A549 treated with RU486 at 1 μM for 4 hours (cell line): Measurements from ENCODE around the gene TCHP. TPM values are rescaled to one million over a fixed set of nuclear protein-coding genes. Genes with fewer than 3 reads are reported as not detected.

Experiments
- total RNA-seq: library from RNA; stranded (reverse); fragments of 200-300 nt; extraction: Qiagen RNA extraction; gene quantifications from 5 replicates; pipeline ENCODE4 v1.2.3, GENCODE V29; 2022; ENCODE audit warnings: low read depth

Gene TCHP, protein sequence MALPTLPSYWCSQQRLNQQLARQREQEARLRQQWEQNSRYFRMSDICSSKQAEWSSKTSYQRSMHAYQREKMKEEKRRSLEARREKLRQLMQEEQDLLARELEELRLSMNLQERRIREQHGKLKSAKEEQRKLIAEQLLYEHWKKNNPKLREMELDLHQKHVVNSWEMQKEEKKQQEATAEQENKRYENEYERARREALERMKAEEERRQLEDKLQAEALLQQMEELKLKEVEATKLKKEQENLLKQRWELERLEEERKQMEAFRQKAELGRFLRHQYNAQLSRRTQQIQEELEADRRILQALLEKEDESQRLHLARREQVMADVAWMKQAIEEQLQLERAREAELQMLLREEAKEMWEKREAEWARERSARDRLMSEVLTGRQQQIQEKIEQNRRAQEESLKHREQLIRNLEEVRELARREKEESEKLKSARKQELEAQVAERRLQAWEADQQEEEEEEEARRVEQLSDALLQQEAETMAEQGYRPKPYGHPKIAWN
- total RNA-seq: 14.5 to 19.2 TPM (median 17.7 TPM) in 5 replicates

DNA sequence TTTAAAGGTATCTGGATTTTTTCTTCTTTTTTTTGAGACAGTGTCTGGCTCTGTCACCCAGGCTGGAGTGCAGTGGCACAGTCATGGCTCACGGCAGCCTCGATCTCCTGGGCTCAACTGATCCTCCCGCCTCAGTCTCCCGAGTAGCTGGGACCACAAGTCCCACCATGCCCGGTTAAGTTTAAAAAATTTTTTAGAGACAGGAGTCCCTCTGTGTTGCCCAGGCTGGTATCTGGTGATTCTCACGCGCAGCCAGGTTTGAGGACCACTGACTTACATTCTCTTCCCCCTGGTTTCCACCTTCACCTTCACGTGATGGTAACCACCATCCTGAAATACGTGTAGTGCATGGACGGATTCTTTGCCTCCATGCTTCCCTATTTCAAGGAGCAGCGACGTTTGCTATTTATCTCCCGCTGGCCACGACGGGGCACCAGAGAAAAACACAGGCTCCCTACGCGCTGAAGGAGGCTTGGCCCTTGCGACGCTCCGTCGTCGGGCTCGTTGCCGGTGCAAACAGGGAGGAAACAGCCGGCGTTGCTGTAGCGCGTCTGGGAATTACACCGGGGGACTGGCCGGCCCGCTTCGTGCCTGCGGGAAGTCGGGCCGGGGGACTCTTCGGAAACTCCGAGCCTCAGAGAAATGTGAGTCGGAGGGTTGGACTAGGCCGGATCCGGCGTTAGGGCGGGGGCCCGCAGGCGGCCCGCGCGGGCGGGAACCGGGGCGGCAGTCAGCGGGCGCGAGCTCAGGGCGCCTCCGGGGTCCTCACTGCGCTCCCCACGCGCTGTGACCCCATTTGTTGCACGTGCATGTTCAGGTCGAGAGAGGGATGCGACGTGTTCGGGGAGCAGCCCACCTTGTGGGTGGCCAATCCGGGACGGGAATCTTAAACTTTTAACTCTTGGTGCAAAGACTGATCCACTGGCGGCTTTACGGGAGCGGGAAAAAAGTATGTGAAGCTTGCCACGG lies at the start of gene TCHP:
TCHP (plus strand) TSS at position 492 of the 969 bp plus-strand sequence. CDS start 2,753 bp downstream, outside the sequence.

GRCh38 chr12:109880043-109880931 lies 19.8 kb upstream of the TCHP start, which contains the start of gene GLTP:
Gene GLTP (minus strand): TSS chr12:109880541. CDS start chr12:109880374, 167 bp downstream.

Other genes with a start within 250 kb of the TCHP start
- gene FAM222A, start 186.4 kb upstream of the TCHP start, total RNA-seq: 3.8 to 7.3 TPM (median 5.8 TPM) in 5 replicates
- 0.08 to 0.17 TPM (median 0.10 TPM) in 5 replicates for gene TRPV4, start 66.9 kb upstream of the TCHP start, total RNA-seq
- 18.8 to 21.4 TPM (median 19.5 TPM) in 5 replicates for gene GLTP, start 19.7 kb upstream of the TCHP start, total RNA-seq
- gene GIT2, start 96.1 kb downstream of the TCHP start, total RNA-seq: 16.2 to 20.0 TPM (median 18.3 TPM) in 5 replicates
- gene ANKRD13A, start 99.2 kb downstream of the TCHP start, total RNA-seq: 15.0 to 23.7 TPM (median 18.3 TPM) in 5 replicates
- 5.8 to 8.1 TPM (median 7.6 TPM) in 5 replicates for gene C12orf76, start 148.2 kb downstream of the TCHP start, total RNA-seq
- gene IFT81, start 224.1 kb downstream of the TCHP start, total RNA-seq: 10.7 to 26.5 TPM (median 21.2 TPM) in 5 replicates